Measurements from ENCODE around the gene URB1. TPM values are rescaled to one million over a fixed set of nuclear protein-coding genes. Genes with fewer than 3 reads are reported as not detected.

The URB1 gene
- total RNA-seq, 4 donors from 2014 or later, result 6.4 to 8.7 (median 7.3) TPM

- H3K27ac ChIP-seq, result no peak overlapping the region
- no peak for DNase-seq
- H3K27me3 ChIP-seq, result no peaks in the 10 kb centered on the region
- intact Hi-C loops (cut with DNase I; ENCODE audit: low total_unique reads) (no loop called here), in situ Hi-C loops (cut with MboI; ENCODE audit: low pct_ligation_motif_present in 1 of 4, low pct_unique_long_range_greater_than_20kb in 1 of 4, low sequenced_read_pairs in 3 of 4) (no loop called here)
- H3K4me1 ChIP-seq, result no peaks in the 10 kb centered on the region
- H3K4me3 ChIP-seq, result no peak overlapping the region
- H3K36me3 ChIP-seq, result peaks cover 0 to 63% (median 17%) of the 10 kb centered on the region in 4 donors
- 96 to 100% methylated on average over 1 to 7 of the region's 7 CpGs for WGBS, 2 donors (ENCODE audit: low coverage in 1 of 2)
- TF ChIP-seq POLR2AphosphoS5 (IDR thresholded peaks at IDR 0.05), result no peak
- no peak for TF ChIP-seq CTCF (IDR thresholded peaks at IDR 0.05)
- no peak for TF ChIP-seq EP300 (IDR thresholded peaks at IDR 0.05; ENCODE audit: low read depth)
- no peak for TF ChIP-seq POLR2A (IDR thresholded peaks at IDR 0.05)
- H3K9me3 ChIP-seq, result no peaks in the 10 kb centered on the region
These were observed 73.8 kb downstream of the URB1 start for GRCh38 chr21:32319012-32319411.

- Histone ChIP-seq H3K9me3 (no peaks in the 10 kb centered on the region), H3K4me3 (no peak overlapping the region), H3K27me3 (no peaks in the 10 kb centered on the region), H3K27ac (no peak overlapping the region), H3K36me3 (peaks cover 0 to 51% (median 12%) of the 10 kb centered on the region in 4 donors), H3K4me1 (no peaks in the 10 kb centered on the region)
- in situ Hi-C loops (cut with MboI; ENCODE audit: low pct_ligation_motif_present in 1 of 4, low pct_unique_long_range_greater_than_20kb in 1 of 4, low sequenced_read_pairs in 3 of 4), result no loop called here
- intact Hi-C loops (cut with DNase I; ENCODE audit: low total_unique reads), result no loop called here
- no peak for DNase-seq
- 94% methylated on average over 9 of the region's 9 CpGs; no CpG with 5 or more reads in 1 of the 2 donors for WGBS, 2 donors (ENCODE audit: low coverage in 1 of 2)
- no peak for TF ChIP-seq EP300 (IDR thresholded peaks at IDR 0.05; ENCODE audit: low read depth)
- no peak for TF ChIP-seq POLR2AphosphoS5 (IDR thresholded peaks at IDR 0.05)
- no peak for TF ChIP-seq POLR2A (IDR thresholded peaks at IDR 0.05)
- TF ChIP-seq CTCF (IDR thresholded peaks at IDR 0.05), result no peak
These were observed 75.1 kb downstream of the URB1 start for GRCh38 chr21:32317726-32318125.

GRCh38 chr21:32316361-32317215, 76.2 kb downstream of the URB1 start:
- intact Hi-C loops (cut with DNase I; ENCODE audit: low total_unique reads), result no loop called here
- Histone ChIP-seq H3K9me3 (no peaks in the 10 kb centered on the region), H3K4me1 (no peaks in the 10 kb centered on the region), H3K27ac (no peak overlapping the region), H3K36me3 (peaks cover 0 to 40% (median 10%) of the 10 kb centered on the region in 4 donors), H3K27me3 (no peaks in the 10 kb centered on the region), H3K4me3 (no peak overlapping the region)
- WGBS, 2 donors (ENCODE audit: low coverage in 1 of 2), result 80 to 94% methylated on average over 3 to 13 of the region's 22 CpGs
- in situ Hi-C loops (cut with MboI; ENCODE audit: low pct_ligation_motif_present in 1 of 4, low pct_unique_long_range_greater_than_20kb in 1 of 4, low sequenced_read_pairs in 3 of 4), result no loop called here
- TF ChIP-seq EP300 (IDR thresholded peaks at IDR 0.05; ENCODE audit: low read depth) (no peak), POLR2AphosphoS5 (IDR thresholded peaks at IDR 0.05) (no peak), CTCF (IDR thresholded peaks at IDR 0.05) (no peak), POLR2A (IDR thresholded peaks at IDR 0.05) (no peak)
- DNase-seq, result no peak

- no peak for TF ChIP-seq EP300 (IDR thresholded peaks at IDR 0.05; ENCODE audit: low read depth)
- no peak for TF ChIP-seq POLR2AphosphoS5 (IDR thresholded peaks at IDR 0.05)
- no peak for TF ChIP-seq POLR2A (IDR thresholded peaks at IDR 0.05)
- no peak for TF ChIP-seq CTCF (IDR thresholded peaks at IDR 0.05)
- Histone ChIP-seq H3K4me1 (no peaks in the 10 kb centered on the region), H3K27ac (no peak overlapping the region), H3K4me3 (no peak overlapping the region), H3K27me3 (no peaks in the 10 kb centered on the region), H3K9me3 (no peaks in the 10 kb centered on the region), H3K36me3 (peaks cover 0 to 32% (median 10%) of the 10 kb centered on the region in 4 donors)
- 92% methylated on average over 14 of the region's 14 CpGs; no CpG with 5 or more reads in 1 of the 2 donors for whole genome bisulfite sequencing, 2 donors (ENCODE audit: low coverage in 1 of 2)
- in situ Hi-C loops (cut with MboI; ENCODE audit: low pct_ligation_motif_present in 1 of 4, low pct_unique_long_range_greater_than_20kb in 1 of 4, low sequenced_read_pairs in 3 of 4) (no loop called here), intact Hi-C loops (cut with DNase I; ENCODE audit: low total_unique reads) (no loop called here)
- no peak for DNase-seq
These were observed 77.1 kb downstream of the URB1 start for GRCh38 chr21:32315511-32316281.

All from transverse colon (tissue), 4 donors.